Endothelial cell of umbilical vein (primary cell): ENCODE results near the gene METTL24. TPM values are rescaled to one million over a fixed set of nuclear protein-coding genes. Genes with fewer than 3 reads are reported as not detected.

ENCODE experiments used
- BruUV-seq: library from RNA; stranded (reverse); fragments of 400-500 nt; replicated peaks from 2 replicates; lab custom pipeline; 2021; lab: Mats Ljungman, UMichigan
- CTCF ChIA-PET: fragments of 300-600, 350-600 bp; sonication (Branson Sonifier 250); formaldehyde crosslinking; loops from one replicate; lab custom pipeline; 2021; ENCODE audit warnings: antibody characterized with exemption, inconsistent platforms; lab: Charles Lee
- POLR2A ChIA-PET: fragments of 300-600, 350-600 bp; sonication (Branson Sonifier 250); formaldehyde crosslinking; loops from one replicate; lab custom pipeline; 2021; ENCODE audit warnings: antibody characterized with exemption, inconsistent platforms; lab: Charles Lee
- DNase-seq: peaks from one replicate; pipeline ENCODE4 v3.0.0-alpha.2; 2011; ENCODE audit warnings: low read depth, low spot score
- FAIRE-seq: peaks from 2 replicates; lab custom pipeline; 2011; peaks lifted over from hg19 to GRCh38; lab: Jason Lieb, UNC
- H2AFZ ChIP-seq: 2 replicates; pipeline ENCODE4 v1.6.0; 2012; ENCODE audit warnings: low read depth, low read length, control low read depth, inconsistent platforms
- H3K27ac ChIP-seq: 2 replicates; pipeline ENCODE4 v1.5.1; 2011; ENCODE audit warnings: low read depth, mild to moderate bottlenecking, control low read depth, low read length, moderate library complexity; ENCODE audit not compliant: insufficient read depth
- H3K27me3 ChIP-seq, 2 experiments: 2 replicates each; pipeline versions ENCODE4 v1.6.0 to v1.6.1; 2011; ENCODE audit warnings: low read length in 2 of 2, mixed read lengths in 1 of 2; ENCODE audit not compliant: control insufficient read depth in 2 of 2, insufficient read depth in 2 of 2
- H3K36me3 ChIP-seq, 2 experiments: 2 replicates in 1 of 2; 3 replicates in 1 of 2; pipeline ENCODE4 v1.5.1; 2011; ENCODE audit warnings: low read length in 2 of 2, mild to moderate bottlenecking in 1 of 2, moderate library complexity in 1 of 2; ENCODE audit not compliant: control insufficient read depth in 2 of 2, insufficient read depth in 2 of 2; ENCODE audit errors: extremely low read depth in 1 of 2
- H3K4me1 ChIP-seq: 3 replicates; pipeline ENCODE4 v1.5.1; 2011; ENCODE audit warnings: mild to moderate bottlenecking, low read length; ENCODE audit not compliant: control insufficient read depth, insufficient read depth; ENCODE audit errors: extremely low read depth
- H3K4me2 ChIP-seq: 2 replicates; pipeline ENCODE4 v1.6.1; 2011; ENCODE audit warnings: low read length, control low read depth, mixed read lengths; ENCODE audit not compliant: insufficient read depth
- H3K4me3 ChIP-seq, 3 experiments: fragments of 200-600 bp in 1 of 3; sonication (generic), shearing (Covaris generic) in 1 of 3; replicated peaks in 1 of 3; 2 replicates each; pipeline ENCODE4 v1.5.1; 2011 to 2016; ENCODE audit warnings: control low read depth in 3 of 3, low read length in 3 of 3, mild to moderate bottlenecking in 2 of 3, inconsistent platforms in 1 of 3, low read depth in 1 of 3, moderate library complexity in 1 of 3; ENCODE audit not compliant: insufficient read depth in 1 of 3
- H3K79me2 ChIP-seq: 2 replicates; pipeline ENCODE4 v1.6.0; 2012; ENCODE audit warnings: low read length, inconsistent platforms; ENCODE audit not compliant: control insufficient read depth, insufficient read depth
- H3K9ac ChIP-seq: replicated peaks from 2 replicates; pipeline ENCODE3; 2011; ENCODE audit warnings: low read length, control low read depth; ENCODE audit not compliant: insufficient read depth; ENCODE audit errors: extremely low read depth
- H3K9me1 ChIP-seq: replicated peaks from 3 replicates; pipeline ENCODE4 v1.6.0; 2011; ENCODE audit warnings: mild to moderate bottlenecking, low read length; ENCODE audit not compliant: control insufficient read depth, insufficient read depth; ENCODE audit errors: extremely low read depth
- H3K9me3 ChIP-seq: replicated peaks from 2 replicates; pipeline ENCODE4 v1.5.1; 2012; ENCODE audit warnings: low read length, inconsistent platforms; ENCODE audit not compliant: control insufficient read depth, insufficient read depth
- H4K20me1 ChIP-seq: replicated peaks from 2 replicates; pipeline ENCODE3; 2011; ENCODE audit warnings: mild to moderate bottlenecking, low read length; ENCODE audit not compliant: control insufficient read depth, insufficient read depth; ENCODE audit errors: extremely low read depth
- EZH2 ChIP-seq: IDR thresholded peaks from 2 replicates; pipeline ENCODE4 v1.6.1; 2012; ENCODE audit warnings: borderline replicate concordance, low read depth, mild to moderate bottlenecking, moderate library complexity, low read length, inconsistent platforms; ENCODE audit not compliant: severe bottlenecking
- GATA2 ChIP-seq: IDR thresholded peaks from 2 replicates; pipeline ENCODE4 v1.7.0; 2011; ENCODE audit warnings: low read depth, mild to moderate bottlenecking, moderate library complexity, mixed read lengths, low read length; ENCODE audit not compliant: insufficient read length, insufficient read depth
- JUN ChIP-seq: IDR thresholded peaks from 2 replicates; pipeline ENCODE4 v1.6.1; 2011; ENCODE audit warnings: borderline replicate concordance, low read depth; ENCODE audit not compliant: insufficient read length, insufficient read depth
- POLR2A ChIP-seq: IDR thresholded peaks from 2 replicates; pipeline ENCODE4 v1.6.1; 2012; ENCODE audit warnings: low read depth, mild to moderate bottlenecking, control low read depth, low read length
- POLR2AphosphoS5 ChIP-seq: IDR thresholded peaks from 2 replicates; pipeline ENCODE4 v1.6.1; 2012; ENCODE audit warnings: low read depth, mild to moderate bottlenecking, control low read depth, low read length, moderate library complexity; ENCODE audit not compliant: insufficient read depth
- dilution Hi-C: fragments of 300-500 bp; cut with MboI; formaldehyde crosslinking; loops from one replicate; pipeline ENCODE4 v1.15.0; 2019; ENCODE audit warnings: low sequenced_read_pairs; ENCODE audit not compliant: extremely low pct_ligation_motif_present
- intact Hi-C: fragments of 100-400 bp; cut with micrococcal nuclease; formaldehyde crosslinking; loops from one replicate; pipeline ENCODE4 v1.10.0; 2022
- polyA plus RNA-seq, 4 experiments: library from polyadenylated mRNA; depleted of rRNA in 3 of 4; stranded (reverse) in 3 of 4; unstranded in 1 of 4; fragments of >200 nt; gene quantifications; 2 replicates each; pipeline versions ENCODE4 v1.2.1 to v1.2.3, GENCODE V29; 2011 to 2012; ENCODE audit warnings: missing spikeins in 1 of 4
- total RNA-seq: library from RNA; stranded (reverse); gene quantifications from 2 replicates; pipeline ENCODE4 v1.2.3, GENCODE V29; 2021
- TF ChIP-seq, protein P1 (sequence below), 2 donors: IDR thresholded peaks; 1 replicate in 1 of 2; 2 replicates in 1 of 2; pipeline ENCODE4 v1.5.1; 2011; ENCODE audit warnings: low read length in 2 of 2, mild to moderate bottlenecking in 2 of 2, moderate library complexity in 2 of 2, control low read depth in 1 of 2, inconsistent platforms in 1 of 2, low read depth in 1 of 2; ENCODE audit not compliant: insufficient read depth in 1 of 2; ENCODE audit errors: extremely low read depth in 1 of 2
- TF ChIP-seq, protein P2 (sequence below): IDR thresholded peaks from 2 replicates; pipeline ENCODE4 v1.6.1; 2011; ENCODE audit not compliant: insufficient read depth, insufficient read length

The METTL24 gene
- total and polyA plus RNA-seq, 2 donors (not counting 3 experiments of a cell fraction or from before 2014, with no cell fraction given): not detected

DNA sequence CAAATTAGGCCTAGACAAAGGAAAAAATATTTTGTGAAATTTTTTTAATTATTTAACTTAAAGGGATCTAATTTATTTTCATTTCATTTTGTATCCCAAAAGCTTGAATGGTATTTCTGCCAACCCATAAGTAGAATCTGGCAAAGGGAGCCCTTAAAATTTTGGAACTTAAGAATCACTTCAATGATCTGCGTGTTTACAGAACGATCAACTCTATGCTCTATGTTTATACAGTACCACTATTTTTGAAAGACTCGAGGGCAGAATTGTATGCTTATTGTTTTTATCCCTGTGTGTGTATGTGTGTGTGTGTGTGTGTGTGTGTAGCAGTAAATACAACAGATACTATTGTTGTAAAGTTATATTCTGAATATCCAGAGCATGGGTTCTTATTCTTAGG is 39.2 kb downstream of the METTL24 start:
- ChIA-PET CTCF (interaction anchor here (1.9 kb wide), 1 partner anchor 24 kb away, joined by 5 read pairs; no protein-coding TSS in a partner anchor), POLR2A (no interaction called here)
- FAIRE-seq: no peak
- dilution Hi-C loops: no loop called here
- no peaks in the 10 kb centered on the region for H4K20me1 ChIP-seq
- H3K4me1 ChIP-seq: no peaks in the 10 kb centered on the region
- H3K4me2 ChIP-seq: no peak overlapping the region
- no peaks in the 10 kb centered on the region for H3K9me1 ChIP-seq
- BruUV-seq: no TSS peak
- no peak overlapping the region for H3K27ac ChIP-seq
- DNase-seq: no peak
- no peaks in the 10 kb centered on the region for H3K9me3 ChIP-seq
- peaks cover 5 to 7% of the 10 kb centered on the region in 2 experiments for H3K27me3 ChIP-seq
- no peaks in the 10 kb centered on the region for H3K36me3 ChIP-seq
- H3K79me2 ChIP-seq: no peaks in the 10 kb centered on the region
- TF ChIP-seq, protein P1, sequence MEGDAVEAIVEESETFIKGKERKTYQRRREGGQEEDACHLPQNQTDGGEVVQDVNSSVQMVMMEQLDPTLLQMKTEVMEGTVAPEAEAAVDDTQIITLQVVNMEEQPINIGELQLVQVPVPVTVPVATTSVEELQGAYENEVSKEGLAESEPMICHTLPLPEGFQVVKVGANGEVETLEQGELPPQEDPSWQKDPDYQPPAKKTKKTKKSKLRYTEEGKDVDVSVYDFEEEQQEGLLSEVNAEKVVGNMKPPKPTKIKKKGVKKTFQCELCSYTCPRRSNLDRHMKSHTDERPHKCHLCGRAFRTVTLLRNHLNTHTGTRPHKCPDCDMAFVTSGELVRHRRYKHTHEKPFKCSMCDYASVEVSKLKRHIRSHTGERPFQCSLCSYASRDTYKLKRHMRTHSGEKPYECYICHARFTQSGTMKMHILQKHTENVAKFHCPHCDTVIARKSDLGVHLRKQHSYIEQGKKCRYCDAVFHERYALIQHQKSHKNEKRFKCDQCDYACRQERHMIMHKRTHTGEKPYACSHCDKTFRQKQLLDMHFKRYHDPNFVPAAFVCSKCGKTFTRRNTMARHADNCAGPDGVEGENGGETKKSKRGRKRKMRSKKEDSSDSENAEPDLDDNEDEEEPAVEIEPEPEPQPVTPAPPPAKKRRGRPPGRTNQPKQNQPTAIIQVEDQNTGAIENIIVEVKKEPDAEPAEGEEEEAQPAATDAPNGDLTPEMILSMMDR (IDR thresholded peaks at IDR 0.05; ENCODE audit: extremely low read depth in 1 of 2, insufficient read depth in 1 of 2, low read depth in 1 of 2, low read length in 2 of 2): no peak
- TF ChIP-seq, protein P2, sequence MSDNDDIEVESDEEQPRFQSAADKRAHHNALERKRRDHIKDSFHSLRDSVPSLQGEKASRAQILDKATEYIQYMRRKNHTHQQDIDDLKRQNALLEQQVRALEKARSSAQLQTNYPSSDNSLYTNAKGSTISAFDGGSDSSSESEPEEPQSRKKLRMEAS: no peak
- TF ChIP-seq POLR2A: no peak
- no peak for TF ChIP-seq POLR2AphosphoS5
- no peak for TF ChIP-seq EZH2
- no peak for TF ChIP-seq JUN
- H2AFZ ChIP-seq: no peak overlapping the region
- intact Hi-C loops: no loop called here
- no peak overlapping the region for H3K9ac ChIP-seq
- no peak overlapping the region for H3K4me3 ChIP-seq

DNA sequence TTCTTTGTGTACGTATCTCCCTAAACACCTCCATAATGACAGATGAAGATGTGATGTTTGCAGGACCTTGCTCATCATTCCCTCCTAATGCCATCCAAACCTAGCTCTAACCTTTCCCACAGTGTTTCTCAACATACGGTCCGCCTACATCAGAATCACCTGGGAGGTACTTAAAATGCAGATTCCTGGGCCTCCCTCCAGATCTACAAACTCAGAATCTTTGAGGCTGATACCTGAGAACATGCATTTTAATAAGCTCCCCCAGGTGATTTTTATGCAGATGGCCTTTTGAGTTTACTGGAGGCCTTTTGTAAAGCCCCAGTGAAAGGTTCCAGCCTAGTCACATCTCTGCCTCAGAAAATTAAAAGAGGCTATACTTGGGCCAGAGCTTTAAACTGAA is 40.5 kb downstream of the METTL24 start:
- H2AFZ ChIP-seq: no peak overlapping the region
- H3K4me2 ChIP-seq: no peak overlapping the region
- H3K4me3 ChIP-seq: no peak overlapping the region
- H3K27me3 ChIP-seq: peaks cover 4 to 7% of the 10 kb centered on the region in 2 experiments
- no peaks in the 10 kb centered on the region for H3K36me3 ChIP-seq
- no peak for FAIRE-seq
- H3K4me1 ChIP-seq: no peaks in the 10 kb centered on the region
- dilution Hi-C loops (no loop called here), intact Hi-C loops (no loop called here)
- H4K20me1 ChIP-seq: no peaks in the 10 kb centered on the region
- ChIA-PET CTCF (interaction anchor here (1.4 kb wide), 1 partner anchor 11 kb away, joined by 4 read pairs; no protein-coding TSS in a partner anchor), POLR2A (no interaction called here)
- H3K9ac ChIP-seq: no peak overlapping the region
- no TSS peak for BruUV-seq
- H3K79me2 ChIP-seq: no peaks in the 10 kb centered on the region
- H3K9me3 ChIP-seq: no peaks in the 10 kb centered on the region
- no peak for DNase-seq
- no peak for TF ChIP-seq GATA2
- H3K27ac ChIP-seq: no peak overlapping the region
- H3K9me1 ChIP-seq: no peaks in the 10 kb centered on the region
